GM12891 (cell line): ENCODE data around the gene VIM.

Source experiments
- DNase-seq: peaks from one replicate; pipeline ENCODE4 v3.0.0; 2011; ENCODE audit warnings: low spot score; ENCODE audit not compliant: insufficient read length
- FAIRE-seq: peaks from 2 replicates; lab custom pipeline; 2011; peaks lifted over from hg19 to GRCh38; lab: Jason Lieb, UNC
- PAX5 ChIP-seq: IDR thresholded peaks from 2 replicates; pipeline ENCODE4 v1.6.1; 2011; ENCODE audit warnings: low read length, moderate library complexity, mild to moderate bottlenecking; ENCODE audit not compliant: insufficient read depth, severe bottlenecking
- POLR2A ChIP-seq: IDR thresholded peaks from 2 replicates; pipeline ENCODE4 v1.6.1; 2011; ENCODE audit warnings: low read depth, low read length, control low read depth
- POLR2AphosphoS5 ChIP-seq: IDR thresholded peaks from 2 replicates; pipeline ENCODE4 v1.6.1; 2011; ENCODE audit warnings: low read depth, low read length, control low read depth
- POU2F2 ChIP-seq: IDR thresholded peaks from 2 replicates; pipeline ENCODE4 v1.6.1; 2011; ENCODE audit warnings: low read depth, mild to moderate bottlenecking, control low read depth, low read length, moderate library complexity
- SPI1 ChIP-seq: IDR thresholded peaks from 2 replicates; pipeline ENCODE4 v1.6.1; 2011; ENCODE audit warnings: low read depth, low read length, control low read depth
- TAF1 ChIP-seq: IDR thresholded peaks from 2 replicates; pipeline ENCODE4 v1.6.1; 2011; ENCODE audit warnings: low read depth, low read length, control low read depth

The VIM gene

DNA sequence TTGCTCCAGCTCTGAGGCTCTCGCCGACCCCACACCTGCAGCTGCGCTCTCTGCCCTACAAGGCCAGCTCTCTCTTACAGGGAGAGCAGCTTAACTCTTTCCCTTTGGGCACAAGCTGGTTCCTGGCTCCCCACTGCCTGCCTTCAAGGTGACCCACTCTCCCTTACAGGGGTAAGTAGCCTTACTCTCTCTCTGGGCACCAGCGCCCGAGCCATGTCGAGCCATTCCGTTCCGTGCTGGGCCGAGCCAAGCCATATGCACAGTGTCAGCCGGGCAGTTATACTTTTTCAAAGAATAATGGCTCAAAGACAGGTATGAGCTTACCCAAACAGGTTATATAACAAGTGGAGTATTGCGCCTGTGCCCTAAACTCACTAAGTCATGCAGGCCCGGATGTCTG, 44.6 kb downstream of the VIM start:
- no peak for TF ChIP-seq PAX5
- no peak for TF ChIP-seq POU2F2
- TF ChIP-seq SPI1 = no peak
- no peak for TF ChIP-seq TAF1
- no peak for TF ChIP-seq POLR2A
- no peak for TF ChIP-seq POLR2AphosphoS5
- no peak for DNase-seq
- FAIRE-seq = no peak

DNA sequence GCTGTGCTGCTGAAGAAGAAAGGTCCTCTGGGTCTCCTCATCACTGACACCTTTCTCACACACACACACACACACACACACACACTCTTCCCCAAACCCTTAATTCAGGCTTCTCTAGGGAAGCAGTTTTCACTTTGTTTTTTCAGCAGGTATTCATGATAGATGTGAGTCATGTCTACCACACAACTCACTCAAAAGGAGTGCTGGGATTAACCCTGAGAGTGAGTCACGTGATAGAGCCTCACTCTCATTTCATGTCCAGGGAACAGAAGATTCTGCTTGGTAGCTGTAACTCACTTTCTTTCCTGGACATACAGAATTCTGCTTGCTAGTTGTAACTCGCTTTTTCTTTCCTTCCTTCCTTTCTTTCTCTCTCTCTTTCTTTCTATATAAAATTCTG, 45.4 kb downstream of the VIM start:
- FAIRE-seq (no peak), DNase-seq (no peak)
- TF ChIP-seq POLR2A (no peak), POLR2AphosphoS5 (no peak), PAX5 (no peak), SPI1 (no peak), TAF1 (no peak), POU2F2 (no peak)

DNA sequence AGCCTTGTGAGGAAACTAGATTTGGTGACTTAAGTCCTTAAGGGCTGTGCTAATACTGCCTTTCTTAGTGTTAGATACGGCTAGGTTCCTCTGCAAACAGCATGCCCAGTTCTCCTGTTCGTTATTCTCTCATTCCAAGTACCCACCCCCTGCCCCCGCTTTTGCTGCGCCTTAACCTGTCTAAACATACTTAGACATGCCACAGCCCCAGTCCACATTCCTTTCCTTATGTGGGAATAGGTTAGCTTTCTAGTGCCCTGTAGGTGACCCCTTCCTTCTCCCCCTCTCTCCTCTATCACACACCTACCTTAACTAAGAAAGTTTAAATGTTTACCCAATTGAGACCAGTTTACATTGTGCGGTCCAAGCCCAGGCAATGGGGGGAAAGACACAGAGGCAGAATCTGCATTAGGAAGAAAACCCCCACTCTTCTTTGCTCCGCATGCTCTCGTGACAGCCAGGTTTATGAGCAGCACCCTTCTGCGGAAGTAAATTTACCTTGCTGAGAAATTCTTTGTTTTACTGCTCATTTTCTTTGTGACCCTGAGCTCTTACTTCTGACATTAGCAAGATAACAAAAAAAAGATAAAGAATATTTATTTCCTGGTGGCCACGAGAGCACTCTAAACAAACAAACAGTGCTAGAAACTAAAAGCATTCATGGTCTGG, 48.8 kb downstream of the VIM start:
- TF ChIP-seq POLR2A (no peak), SPI1 (no peak)
- FAIRE-seq = no peak
- no peak for DNase-seq

DNA sequence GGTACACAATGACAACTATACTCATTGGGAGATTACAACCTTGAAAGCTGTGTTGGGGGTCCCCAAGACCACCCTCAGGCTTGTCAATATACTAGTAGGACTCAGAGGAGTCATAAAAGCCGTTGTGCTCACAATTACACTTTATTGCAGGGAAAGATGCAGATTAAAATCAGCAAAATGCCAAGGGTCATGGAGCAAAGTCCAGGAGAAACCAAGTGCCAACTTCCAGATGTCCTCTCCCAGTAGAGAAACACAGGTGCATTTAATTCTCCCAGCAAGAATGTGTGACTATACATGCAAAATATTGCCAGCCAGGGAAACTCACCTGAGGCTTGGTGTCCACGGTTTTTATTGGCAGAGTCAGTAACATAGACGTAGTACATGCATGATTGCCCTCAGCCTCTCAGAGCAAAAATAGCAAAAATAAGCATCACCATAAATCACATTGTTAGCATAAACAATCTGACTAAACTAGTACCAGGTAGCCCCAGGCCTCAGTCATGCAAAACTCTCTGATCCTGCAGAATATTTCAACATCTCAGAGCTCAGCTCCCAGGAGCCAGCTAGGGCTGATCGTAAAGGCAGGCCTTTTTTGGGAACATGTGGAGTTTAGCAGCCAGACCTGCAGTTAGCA, 50.7 kb downstream of the VIM start:
- no peak for FAIRE-seq
- DNase-seq = no peak
- no peak for TF ChIP-seq PAX5
- TF ChIP-seq POLR2A = no peak
- no peak for TF ChIP-seq SPI1
- no peak for TF ChIP-seq POLR2AphosphoS5
- no peak for TF ChIP-seq TAF1

DNA sequence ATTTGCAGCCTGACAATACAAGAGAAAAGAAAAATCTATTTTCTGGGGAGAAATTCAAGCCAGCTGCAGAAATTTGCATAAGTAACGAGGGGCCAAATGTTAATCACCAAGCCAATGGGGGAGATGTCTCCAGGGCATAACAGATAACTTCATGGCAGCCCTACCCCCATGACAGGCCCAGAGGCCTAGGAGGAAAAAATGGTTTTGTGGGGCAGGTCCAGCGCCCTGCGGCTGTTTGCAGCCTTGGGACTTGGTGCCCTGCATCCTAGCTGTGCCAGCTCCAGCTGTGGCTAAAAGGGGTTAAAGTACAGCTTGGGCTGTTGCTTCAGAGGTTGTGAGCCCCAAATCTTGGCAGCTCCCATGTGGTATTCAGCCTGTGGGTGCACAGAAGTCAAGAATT, 54.3 kb downstream of the VIM start:
- FAIRE-seq (no peak), DNase-seq (no peak)
- TF ChIP-seq POU2F2 = no peak
- TF ChIP-seq TAF1 = no peak
- no peak for TF ChIP-seq POLR2A
- TF ChIP-seq POLR2AphosphoS5 = no peak
- no peak for TF ChIP-seq PAX5
- TF ChIP-seq SPI1 = no peak

DNA sequence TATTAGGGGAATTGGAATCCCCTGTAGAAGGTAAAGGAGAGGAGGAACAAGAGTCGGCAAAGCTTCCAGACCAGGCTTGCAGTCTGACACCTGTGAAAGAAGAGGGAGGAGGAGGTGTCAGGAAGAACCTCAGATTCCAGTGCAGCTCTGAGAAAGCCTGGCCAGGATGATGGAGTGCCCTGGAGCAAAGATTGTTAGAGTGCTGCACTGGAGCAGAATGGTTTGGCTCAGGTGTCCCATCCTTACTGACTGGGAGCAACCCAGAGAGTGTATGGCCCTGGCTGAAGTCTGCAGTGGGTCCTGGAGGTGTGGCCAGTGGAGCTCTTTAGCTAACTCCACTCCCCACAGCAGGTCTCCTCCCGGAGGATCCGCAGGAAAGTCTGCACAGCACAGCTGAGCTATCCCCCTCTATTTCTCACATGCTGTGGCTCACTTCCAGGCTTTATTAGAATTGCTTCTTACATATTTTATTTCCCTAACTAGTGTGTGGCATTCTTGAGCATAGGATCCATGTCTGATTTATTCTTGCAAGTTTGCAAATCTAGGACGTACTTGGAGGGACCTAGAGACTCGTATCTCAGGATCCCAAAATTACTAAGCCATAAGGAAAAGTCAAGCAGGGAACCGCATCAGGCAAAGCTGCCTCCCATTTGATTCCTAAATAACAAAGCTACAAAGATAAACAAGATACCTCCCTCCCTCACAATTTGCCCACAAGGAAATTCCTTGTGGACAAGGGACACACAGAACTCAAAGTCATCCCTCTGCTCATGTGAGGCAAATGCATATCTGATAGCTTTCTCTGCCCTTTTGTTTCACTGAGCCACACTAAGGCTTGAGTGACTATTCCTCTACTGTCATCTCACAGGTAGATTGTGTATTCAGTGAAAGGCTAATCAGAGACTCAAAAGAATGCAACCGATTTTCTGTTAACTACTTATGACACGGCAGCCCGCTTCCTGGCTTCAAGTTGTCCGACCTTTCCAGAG, 58.8 kb downstream of the VIM start:
- DNase-seq (no peak), FAIRE-seq (no peak)
- TF ChIP-seq POLR2AphosphoS5 = no peak
